GM23338 (cell line): ENCODE results near the gene RFX3. TPM values are rescaled to one million over a fixed set of nuclear protein-coding genes. Genes with fewer than 3 reads are reported as not detected.
A peak's percentile ranks its signal among the peaks of the same experiment; 100 is the strongest.

Experiments used
- ATAC-seq: fragments of 200-7000 bp; cut with Tn5 transposase; 3 replicates; pipeline ENCODE4 v1.9.1; 2020
- DNase-seq: peaks from one replicate; pipeline ENCODE4 v3.0.0-alpha.2; 2015; ENCODE audit warnings: low spot score
- H2AFZ ChIP-seq: fragments of 200-600 bp; sonication (generic); 2 replicates; pipeline ENCODE4 v1.8.0; 2016; ENCODE audit warnings: antibody characterized with exemption, mild to moderate bottlenecking, moderate library complexity
- H3F3A ChIP-seq: fragments of 200-600 bp; sonication (generic); replicated peaks from 2 replicates; pipeline ENCODE4 v1.8.0; 2017; ENCODE audit warnings: antibody characterized with exemption, mixed run types, low read depth
- H3K27ac ChIP-seq: fragments of 200-600 bp; sonication (generic); 2 replicates; pipeline ENCODE4 v1.6.1; 2016; ENCODE audit warnings: low read depth
- H3K27me3 ChIP-seq: fragments of 200-600 bp; sonication (generic); 2 replicates; pipeline ENCODE4 v1.8.0; 2016; ENCODE audit warnings: mild to moderate bottlenecking, mixed run types, moderate library complexity; ENCODE audit not compliant: insufficient read depth
- H3K36me3 ChIP-seq: fragments of 200-600 bp; sonication (generic); 2 replicates; pipeline ENCODE4 v1.8.0; 2016; ENCODE audit warnings: mild to moderate bottlenecking; ENCODE audit not compliant: insufficient read depth
- H3K4me1 ChIP-seq: fragments of 200-600 bp; sonication (generic); 2 replicates; pipeline ENCODE4 v1.8.0; 2016; ENCODE audit warnings: mild to moderate bottlenecking, moderate library complexity; ENCODE audit not compliant: insufficient read depth
- H3K4me2 ChIP-seq: fragments of 200-600 bp; sonication (generic); 2 replicates; pipeline ENCODE4 v1.7.1; 2017; ENCODE audit warnings: mixed run types
- H3K4me3 ChIP-seq: fragments of 200-600 bp; sonication (generic); 2 replicates; pipeline ENCODE4 v1.6.1; 2016; ENCODE audit warnings: mixed run types
- H3K79me2 ChIP-seq: fragments of 200-600 bp; sonication (generic); replicated peaks from 2 replicates; pipeline ENCODE4 v1.8.0; 2017; ENCODE audit warnings: mild to moderate bottlenecking; ENCODE audit not compliant: insufficient read depth
- H3K9me2 ChIP-seq: fragments of 200-600 bp; sonication (generic); 2 replicates; pipeline ENCODE4 v1.8.0; 2017; ENCODE audit not compliant: insufficient read depth
- H4K20me1 ChIP-seq: fragments of 200-600 bp; sonication (generic); replicated peaks from 2 replicates; pipeline ENCODE4 v1.8.0; 2017; ENCODE audit warnings: mild to moderate bottlenecking; ENCODE audit not compliant: insufficient read depth
- H3K27ac Mint-ChIP-seq: 2 replicates; pipeline ENCODE4 v1.8.0; 2020; ENCODE audit warnings: inconsistent platforms, mild to moderate bottlenecking, moderate library complexity, mixed read lengths
- H3K27me3 Mint-ChIP-seq: 3 replicates; pipeline ENCODE4 v1.8.0; 2022; ENCODE audit warnings: low read depth, mild to moderate bottlenecking, moderate library complexity, mixed read lengths, inconsistent platforms; ENCODE audit not compliant: insufficient read depth, poor library complexity
- H3K36me3 Mint-ChIP-seq: 3 replicates; pipeline ENCODE4 v1.8.0; 2021; ENCODE audit warnings: low read depth, mild to moderate bottlenecking, inconsistent platforms, moderate library complexity, mixed read lengths
- H3K4me1 Mint-ChIP-seq: 3 replicates; pipeline ENCODE4 v1.8.0; 2020; ENCODE audit warnings: mild to moderate bottlenecking, inconsistent platforms, mixed read lengths
- H3K4me3 Mint-ChIP-seq: 3 replicates; pipeline ENCODE4 v1.8.0; 2021; ENCODE audit warnings: moderate library complexity, mild to moderate bottlenecking, inconsistent platforms, mixed read lengths
- H3K9me3 Mint-ChIP-seq: 3 replicates; pipeline ENCODE4 v1.8.0; 2020; ENCODE audit warnings: moderate library complexity, mild to moderate bottlenecking, inconsistent platforms, mixed read lengths
- CREB1 ChIP-seq: fragments of 250-450 bp; sonication (Bioruptor Pico); IDR thresholded peaks from 2 replicates; pipeline ENCODE4 v1.5.0; 2020; ENCODE audit warnings: low read depth, mild to moderate bottlenecking, moderate library complexity
- CTCF ChIP-seq, 2 experiments: fragments of 200-600 bp in 1 of 2; sonication (generic) in 1 of 2; conservative IDR thresholded peaks; 2 replicates each; pipeline versions ENCODE4 v1.5.1 to v1.6.1; 2016 to 2017; ENCODE audit warnings: antibody characterized with exemption in 2 of 2, low read depth in 2 of 2, mild to moderate bottlenecking in 2 of 2, moderate library complexity in 1 of 2
- ZNF462 ChIP-seq: fragments of 250-450 bp; sonication (Bioruptor Pico); IDR thresholded peaks from 2 replicates; pipeline ENCODE4 v1.5.0; 2020; ENCODE audit warnings: mild to moderate bottlenecking, moderate library complexity
- polyA plus RNA-seq: library from polyadenylated mRNA; unstranded; fragments of >200 nt; fragmentation: Nextera tagmentation; extraction: Ambion mirVana; gene quantifications from 2 replicates; pipeline ENCODE4 v1.2.1, GENCODE V29; 2016
- total RNA-seq: library from RNA; depleted of rRNA; stranded (reverse); fragments of >200 nt; shearing (Covaris generic); gene quantifications from 2 replicates; pipeline ENCODE4 v1.2.3, GENCODE V29; 2014

The RFX3 gene
- total and polyA plus RNA-seq, 2 experiments from 2014 or later, result 9.8 to 22.1 TPM

- TF ChIP-seq ZNF462 (CRISPR knock-in tag) (no peak), CREB1 (CRISPR knock-in tag) (no peak)
Measured at GRCh38 chr9:3332802-3333201, 193.0 kb downstream of the RFX3 start (continued).

- no peak overlapping the region for H2AFZ ChIP-seq
- peak; percentile 34 for DNase-seq
Measured at GRCh38 chr9:3331801-3332200, 194.0 kb downstream of the RFX3 start.

More at GRCh38 chr9:3331801-3332200, 194.0 kb downstream of the RFX3 start:
- Histone ChIP-seq H4K20me1 (no peaks in the 10 kb centered on the region), H3K4me1 (0 out of 2 replicates have a peak, but pooled peaks cover 3% of the 10 kb centered on the region), H3K27ac (no peak overlapping the region), H3K4me2 (no peak overlapping the region), H3K27me3 (no peaks in the 10 kb centered on the region), H3K36me3 (no peaks in the 10 kb centered on the region), H3K4me3 (no peak overlapping the region), H3F3A (no peaks in the 10 kb centered on the region), H3K9me2 (no peaks in the 10 kb centered on the region), H3K79me2 (no peaks in the 10 kb centered on the region)
- TF ChIP-seq ZNF462 (CRISPR knock-in tag) (no peak), CTCF (conservative IDR thresholded peaks at IDR 0.05; ENCODE audit: low read depth in 2 of 2) (peak; percentile 72 to 81)
- no peaks in the 10 kb centered on the region for H3K9me3 Mint-ChIP-seq
- no peaks in the 10 kb centered on the region for H3K36me3 Mint-ChIP-seq
- H3K4me1 Mint-ChIP-seq, result no peaks in the 10 kb centered on the region
- peak; percentile 59; the same call in 2 of the 3 replicates for ATAC-seq
- H3K27me3 Mint-ChIP-seq, result no peaks in the 10 kb centered on the region
- no peak overlapping the region for H3K4me3 Mint-ChIP-seq
- H3K27ac Mint-ChIP-seq, result no peak overlapping the region
